Measurements from ENCODE around the gene RGL1. TPM values are rescaled to one million over a fixed set of nuclear protein-coding genes. Genes with fewer than 3 reads are reported as not detected.

RGL1 gene
- total and polyA plus RNA-seq, 4 donors: 7.0 to 51.6 (median 16.4) TPM

GRCh38 chr1:183881387-183882131 lies 76.6 kb downstream of the RGL1 start:
- peaks cover 0 to 4% of the 10 kb centered on the region in 2 donors for H3K36me3 ChIP-seq (ENCODE audit: control insufficient read depth in 1 of 2, insufficient read depth in 2 of 2, low read length in 1 of 2)
- ATAC-seq (ENCODE audit: low FRiP score) (peak; percentile 34), DNase-seq (peak in 1 of 2 donors; percentile 67)
- no peaks in the 10 kb centered on the region for H3K9me3 ChIP-seq (ENCODE audit: control insufficient read depth, low read length)
- intact Hi-C loops (cut with DNase I): no loop called here
- peak overlapping the region in 1 of 2 donors; percentile 47 for H3K27ac ChIP-seq (ENCODE audit: low read depth in 1 of 2, low read length in 2 of 2)
- no peaks in the 10 kb centered on the region for H3K27me3 ChIP-seq (ENCODE audit: control insufficient read depth in 1 of 2, insufficient read depth in 2 of 2, low read length in 1 of 2)
- 15 to 18% methylated on average over 4 of the region's 4 CpGs for WGBS, 2 donors
- no peak overlapping the region for H3K4me3 ChIP-seq (ENCODE audit: low read length in 2 of 2)
- H3K4me1 ChIP-seq (ENCODE audit: control insufficient read depth in 1 of 2, insufficient read depth in 2 of 2, low read length in 2 of 2): peaks cover 0 to 6% of the 10 kb centered on the region in 2 donors

- no peak overlapping the region for H3K27ac ChIP-seq (ENCODE audit: low read depth in 1 of 2, low read length in 2 of 2)
- DNase-seq (no peak), ATAC-seq (ENCODE audit: low FRiP score) (peak; percentile 4)
- intact Hi-C loops (cut with DNase I): no loop called here
- H3K4me3 ChIP-seq (ENCODE audit: low read length in 2 of 2): no peak overlapping the region
- H3K9me3 ChIP-seq (ENCODE audit: control insufficient read depth, low read length): no peaks in the 10 kb centered on the region
- peaks cover 2% of the 10 kb centered on the region in 2 donors for H3K4me1 ChIP-seq (ENCODE audit: control insufficient read depth in 1 of 2, insufficient read depth in 2 of 2, low read length in 2 of 2)
- WGBS, 2 donors: 85% methylated on average over 8 of the region's 8 CpGs
- peaks cover 0 to 4% of the 10 kb centered on the region in 2 donors for H3K36me3 ChIP-seq (ENCODE audit: control insufficient read depth in 1 of 2, insufficient read depth in 2 of 2, low read length in 1 of 2)
- no peaks in the 10 kb centered on the region for H3K27me3 ChIP-seq (ENCODE audit: control insufficient read depth in 1 of 2, insufficient read depth in 2 of 2, low read length in 1 of 2)
These were observed 77.6 kb downstream of the RGL1 start for GRCh38 chr1:183882335-183883167.

- intact Hi-C loops (cut with DNase I): no loop called here
- no peaks in the 10 kb centered on the region for H3K27me3 ChIP-seq (ENCODE audit: control insufficient read depth in 1 of 2, insufficient read depth in 2 of 2, low read length in 1 of 2)
- peaks cover 2% of the 10 kb centered on the region in 2 donors for H3K4me1 ChIP-seq (ENCODE audit: control insufficient read depth in 1 of 2, insufficient read depth in 2 of 2, low read length in 2 of 2)
- no peak overlapping the region for H3K27ac ChIP-seq (ENCODE audit: low read depth in 1 of 2, low read length in 2 of 2)
- no peaks in the 10 kb centered on the region for H3K9me3 ChIP-seq (ENCODE audit: control insufficient read depth, low read length)
- H3K4me3 ChIP-seq (ENCODE audit: low read length in 2 of 2): no peak overlapping the region
- ATAC-seq (ENCODE audit: low FRiP score) (no peak), DNase-seq (peak in 1 of 2 donors; percentile 67)
- peaks cover 0 to 4% of the 10 kb centered on the region in 2 donors for H3K36me3 ChIP-seq (ENCODE audit: control insufficient read depth in 1 of 2, insufficient read depth in 2 of 2, low read length in 1 of 2)
- 96 to 97% methylated on average over 5 of the region's 5 CpGs for WGBS, 2 donors
These were observed 78.7 kb downstream of the RGL1 start for GRCh38 chr1:183883623-183884022.

GRCh38 chr1:183884526-183884925 lies 79.6 kb downstream of the RGL1 start:
- Histone ChIP-seq H3K27ac (ENCODE audit: low read depth in 1 of 2, low read length in 2 of 2) (no peak overlapping the region), H3K27me3 (ENCODE audit: control insufficient read depth in 1 of 2, insufficient read depth in 2 of 2, low read length in 1 of 2) (no peaks in the 10 kb centered on the region), H3K36me3 (ENCODE audit: control insufficient read depth in 1 of 2, insufficient read depth in 2 of 2, low read length in 1 of 2) (peaks cover 0 to 4% of the 10 kb centered on the region in 2 donors), H3K4me3 (ENCODE audit: low read length in 2 of 2) (no peak overlapping the region), H3K9me3 (ENCODE audit: control insufficient read depth, low read length) (no peaks in the 10 kb centered on the region), H3K4me1 (ENCODE audit: control insufficient read depth in 1 of 2, insufficient read depth in 2 of 2, low read length in 2 of 2) (peaks cover 2% of the 10 kb centered on the region in 2 donors)
- ATAC-seq (ENCODE audit: low FRiP score) (no peak), DNase-seq (no peak)
- 83 to 84% methylated on average over 4 of the region's 4 CpGs for WGBS, 2 donors
- intact Hi-C loops (cut with DNase I): no loop called here

GRCh38 chr1:183885142-183885735 lies 80.3 kb downstream of the RGL1 start:
- no peak for ATAC-seq (ENCODE audit: low FRiP score)
- H3K9me3 ChIP-seq (ENCODE audit: control insufficient read depth, low read length): no peaks in the 10 kb centered on the region
- peaks cover 0 to 4% of the 10 kb centered on the region in 2 donors for H3K36me3 ChIP-seq (ENCODE audit: control insufficient read depth in 1 of 2, insufficient read depth in 2 of 2, low read length in 1 of 2)
- 75 to 77% methylated on average over 1 of the region's 1 CpG for WGBS, 2 donors
- intact Hi-C loops (cut with DNase I): no loop called here
- no peak overlapping the region for H3K4me3 ChIP-seq (ENCODE audit: low read length in 2 of 2)
- DNase-seq: no peak
- no peak overlapping the region for H3K27ac ChIP-seq (ENCODE audit: low read depth in 1 of 2, low read length in 2 of 2)
- H3K4me1 ChIP-seq (ENCODE audit: control insufficient read depth in 1 of 2, insufficient read depth in 2 of 2, low read length in 2 of 2): peaks cover 2% of the 10 kb centered on the region in 2 donors
- H3K27me3 ChIP-seq (ENCODE audit: control insufficient read depth in 1 of 2, insufficient read depth in 2 of 2, low read length in 1 of 2): no peaks in the 10 kb centered on the region

GRCh38 chr1:183886083-183886828 lies 81.3 kb downstream of the RGL1 start:
- no peaks in the 10 kb centered on the region for H3K9me3 ChIP-seq (ENCODE audit: control insufficient read depth, low read length)
- DNase-seq (no peak), ATAC-seq (ENCODE audit: low FRiP score) (no peak)
- no peak overlapping the region for H3K4me3 ChIP-seq (ENCODE audit: low read length in 2 of 2)
- H3K4me1 ChIP-seq (ENCODE audit: control insufficient read depth in 1 of 2, insufficient read depth in 2 of 2, low read length in 2 of 2): peaks cover 2% of the 10 kb centered on the region in 2 donors
- intact Hi-C loops (cut with DNase I): no loop called here
- H3K27ac ChIP-seq (ENCODE audit: low read depth in 1 of 2, low read length in 2 of 2): no peak overlapping the region
- no peaks in the 10 kb centered on the region for H3K27me3 ChIP-seq (ENCODE audit: control insufficient read depth in 1 of 2, insufficient read depth in 2 of 2, low read length in 1 of 2)
- H3K36me3 ChIP-seq (ENCODE audit: control insufficient read depth in 1 of 2, insufficient read depth in 2 of 2, low read length in 1 of 2): peaks cover 0 to 4% of the 10 kb centered on the region in 2 donors
- WGBS, 2 donors: 91 to 98% methylated on average over 3 of the region's 3 CpGs

GRCh38 chr1:183886853-183887252 lies 81.9 kb downstream of the RGL1 start:
- peaks cover 0 to 4% of the 10 kb centered on the region in 2 donors for H3K36me3 ChIP-seq (ENCODE audit: control insufficient read depth in 1 of 2, insufficient read depth in 2 of 2, low read length in 1 of 2)
- peak overlapping the region in 1 of 2 donors; percentile 22 for H3K27ac ChIP-seq (ENCODE audit: low read depth in 1 of 2, low read length in 2 of 2)
- intact Hi-C loops (cut with DNase I): no loop called here

More at GRCh38 chr1:183886853-183887252, 81.9 kb downstream of the RGL1 start:
- no peak for DNase-seq
- peaks cover 0 to 2% of the 10 kb centered on the region in 2 donors for H3K4me1 ChIP-seq (ENCODE audit: control insufficient read depth in 1 of 2, insufficient read depth in 2 of 2, low read length in 2 of 2)
- H3K4me3 ChIP-seq (ENCODE audit: low read length in 2 of 2): no peak overlapping the region
- H3K27me3 ChIP-seq (ENCODE audit: control insufficient read depth in 1 of 2, insufficient read depth in 2 of 2, low read length in 1 of 2): no peaks in the 10 kb centered on the region
- no peaks in the 10 kb centered on the region for H3K9me3 ChIP-seq (ENCODE audit: control insufficient read depth, low read length)
- no peak for ATAC-seq (ENCODE audit: low FRiP score)
